GM20000 (cell line): ENCODE results near the gene ELP5.

ENCODE experiments used
- DNase-seq: peaks from one replicate; pipeline ENCODE4 v3.0.0; 2012; ENCODE audit warnings: low spot score
- TF ChIP-seq, protein P1 (sequence below): IDR thresholded peaks from 2 replicates; pipeline ENCODE4 v1.5.1; 2012; ENCODE audit warnings: mild to moderate bottlenecking, control low read depth; ENCODE audit errors: extremely low read depth, missing control alignments

Gene ELP5

DNA sequence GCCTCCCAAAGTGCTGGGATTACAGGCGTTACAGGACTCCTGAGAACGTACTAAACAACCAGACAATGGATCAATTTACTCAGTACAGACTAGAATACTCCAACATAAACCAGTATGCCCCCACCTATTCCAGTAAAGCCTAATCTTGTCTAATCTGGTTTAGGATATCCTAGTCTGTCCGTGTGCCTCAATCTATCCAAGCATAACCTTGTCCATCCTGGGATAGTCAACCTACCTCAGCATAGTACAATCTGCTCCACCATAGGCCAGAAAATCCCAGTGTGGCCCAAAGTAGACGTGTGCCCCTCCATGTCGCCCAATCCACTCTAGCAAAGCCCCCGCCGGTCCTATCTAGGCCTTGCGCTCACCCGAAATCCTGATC lies 18.3 kb upstream of the ELP5 start:
- TF ChIP-seq, protein P1, sequence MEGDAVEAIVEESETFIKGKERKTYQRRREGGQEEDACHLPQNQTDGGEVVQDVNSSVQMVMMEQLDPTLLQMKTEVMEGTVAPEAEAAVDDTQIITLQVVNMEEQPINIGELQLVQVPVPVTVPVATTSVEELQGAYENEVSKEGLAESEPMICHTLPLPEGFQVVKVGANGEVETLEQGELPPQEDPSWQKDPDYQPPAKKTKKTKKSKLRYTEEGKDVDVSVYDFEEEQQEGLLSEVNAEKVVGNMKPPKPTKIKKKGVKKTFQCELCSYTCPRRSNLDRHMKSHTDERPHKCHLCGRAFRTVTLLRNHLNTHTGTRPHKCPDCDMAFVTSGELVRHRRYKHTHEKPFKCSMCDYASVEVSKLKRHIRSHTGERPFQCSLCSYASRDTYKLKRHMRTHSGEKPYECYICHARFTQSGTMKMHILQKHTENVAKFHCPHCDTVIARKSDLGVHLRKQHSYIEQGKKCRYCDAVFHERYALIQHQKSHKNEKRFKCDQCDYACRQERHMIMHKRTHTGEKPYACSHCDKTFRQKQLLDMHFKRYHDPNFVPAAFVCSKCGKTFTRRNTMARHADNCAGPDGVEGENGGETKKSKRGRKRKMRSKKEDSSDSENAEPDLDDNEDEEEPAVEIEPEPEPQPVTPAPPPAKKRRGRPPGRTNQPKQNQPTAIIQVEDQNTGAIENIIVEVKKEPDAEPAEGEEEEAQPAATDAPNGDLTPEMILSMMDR, result no peak
- DNase-seq, result no peak

DNA sequence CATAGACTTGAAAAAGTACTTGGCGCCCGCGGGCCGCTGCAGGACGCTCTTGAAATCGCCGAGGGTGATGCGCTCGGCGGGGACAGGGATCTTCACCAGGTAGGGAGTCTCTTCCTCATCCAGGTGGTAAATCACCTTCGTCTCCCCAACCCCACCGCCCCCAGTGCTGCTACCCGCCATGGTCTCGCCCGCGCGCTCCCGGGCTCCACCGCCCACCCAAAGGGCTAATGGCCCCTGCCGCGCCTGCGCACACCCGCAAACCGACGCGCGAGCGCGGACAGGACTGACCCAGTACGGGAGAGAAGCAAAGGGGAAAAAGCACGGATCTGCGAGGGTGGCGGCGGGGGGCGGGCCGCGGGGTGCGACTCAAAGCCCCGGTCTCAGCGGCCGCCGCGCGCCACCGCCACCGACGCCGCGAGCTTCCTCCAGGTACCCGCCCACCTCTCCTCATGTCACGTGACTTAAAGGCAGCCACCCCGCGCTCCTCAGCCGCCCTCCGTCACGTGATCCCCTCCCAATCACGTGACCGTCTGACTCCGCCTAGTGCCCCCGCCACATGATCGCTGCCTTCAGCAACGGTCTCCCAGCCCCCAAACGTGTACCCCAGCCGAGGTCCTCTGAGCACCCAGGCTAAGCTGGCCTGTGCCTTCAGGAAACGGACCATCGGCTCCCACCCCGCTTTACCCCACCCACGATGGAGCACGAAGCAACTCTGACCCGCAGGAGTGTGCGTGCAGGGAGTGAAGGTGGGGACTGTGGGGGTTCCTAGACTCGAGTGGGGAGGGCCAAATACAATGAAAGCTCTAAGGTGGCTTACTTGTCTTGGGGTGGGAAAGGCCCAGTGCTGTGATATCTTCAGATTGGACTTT lies 17.7 kb upstream of the ELP5 start, which contains the start of gene DVL2:
TSS of gene DVL2 (minus strand) at position 435 of the 869 bp plus-strand sequence. CDS start at position 180, 255 bp downstream.
- DNase-seq, result peak; percentile 98
- TF ChIP-seq, protein P1, result no peak

DNA sequence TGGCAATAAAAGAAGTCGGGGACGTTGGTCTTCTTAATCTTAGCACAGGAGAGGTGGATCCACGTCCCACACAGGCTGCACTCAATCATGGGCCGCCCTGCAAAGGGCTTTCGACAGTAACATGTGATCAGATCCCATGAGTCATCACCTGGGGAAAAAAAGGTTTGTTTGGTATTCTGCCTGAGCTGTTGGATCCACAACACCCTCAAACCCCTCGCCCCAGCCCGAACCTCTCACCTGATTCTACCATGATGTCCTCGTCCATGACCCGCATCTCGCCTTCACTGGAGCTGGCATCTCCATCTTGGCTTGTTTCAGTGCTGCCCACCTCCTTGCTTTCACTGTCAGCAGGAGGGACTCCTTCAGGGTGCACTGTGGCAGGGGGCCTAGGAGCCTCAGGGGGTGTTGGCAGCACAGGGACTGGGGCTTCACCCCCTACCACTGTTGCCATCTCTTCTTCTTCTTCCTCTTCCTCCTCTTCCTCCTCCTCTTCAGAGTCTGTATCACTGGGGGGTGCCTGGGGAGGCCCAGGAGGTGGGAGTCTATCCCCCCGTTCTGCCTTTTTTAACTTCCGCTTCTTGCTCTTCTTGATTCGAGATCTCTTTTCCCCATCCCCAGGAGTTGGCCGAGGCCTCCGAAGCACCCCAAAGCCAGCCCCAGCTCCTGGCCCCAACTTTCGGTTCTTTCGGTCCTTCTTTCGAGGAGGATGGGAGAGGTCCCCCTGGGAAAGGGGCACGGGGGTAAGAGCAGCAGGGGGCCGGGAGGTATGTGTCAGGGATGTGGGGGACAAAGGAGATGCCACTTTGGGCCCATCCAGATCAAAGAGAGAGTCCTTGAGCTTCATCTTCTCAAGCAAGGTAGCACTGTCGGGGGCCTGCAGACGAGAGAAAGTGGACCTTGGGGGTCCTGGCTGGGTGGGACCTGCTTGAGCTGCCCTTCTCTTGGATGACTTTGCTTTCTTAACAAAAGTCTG lies 16.0 kb upstream of the ELP5 start:
- DNase-seq, result no peak
- TF ChIP-seq, protein P1, result no peak

DNA sequence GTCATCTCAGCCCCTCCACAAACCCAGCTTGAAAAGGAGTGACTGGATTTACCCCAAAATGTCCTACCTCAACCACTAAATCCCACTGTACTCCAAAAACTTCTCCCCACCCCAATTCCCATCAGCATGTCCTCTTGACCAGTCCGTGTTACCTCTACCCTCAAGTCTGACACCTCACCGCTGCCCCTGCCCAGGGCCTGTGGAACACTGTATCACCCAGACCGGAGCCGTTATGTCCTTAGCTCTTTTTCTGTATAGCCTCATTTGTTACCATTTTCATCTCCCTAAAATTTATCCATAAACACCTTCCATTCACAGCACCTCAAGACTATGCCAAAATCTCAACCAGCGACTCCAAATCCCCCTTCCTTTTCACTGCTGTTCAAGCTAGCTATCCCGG lies 15.2 kb upstream of the ELP5 start:
- DNase-seq, result no peak
- TF ChIP-seq, protein P1, result no peak

DNA sequence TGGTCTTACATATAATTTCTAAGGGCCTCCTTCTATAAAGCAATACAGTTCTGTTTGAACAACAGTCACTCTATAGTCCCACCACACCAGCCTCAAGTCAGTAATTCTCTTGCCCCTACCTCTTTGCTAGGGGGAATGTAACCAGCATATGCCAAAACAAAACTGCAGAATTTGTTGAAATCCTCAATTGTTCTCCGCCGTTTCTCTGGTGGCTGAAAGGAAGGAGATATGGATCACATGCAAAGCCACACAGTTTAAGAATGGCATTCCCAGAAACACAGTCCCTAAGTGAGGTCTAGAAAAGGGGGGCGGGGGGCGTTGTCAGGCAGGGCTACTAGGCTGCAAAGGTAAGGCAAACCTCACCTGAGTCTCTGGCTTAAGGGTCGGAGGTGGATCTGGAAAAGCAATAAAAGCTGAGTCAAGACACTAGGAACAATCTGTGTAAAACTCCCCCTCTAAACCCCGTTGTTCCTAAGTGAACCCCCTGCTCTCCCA lies 14.7 kb upstream of the ELP5 start:
- no peak for DNase-seq

DNA sequence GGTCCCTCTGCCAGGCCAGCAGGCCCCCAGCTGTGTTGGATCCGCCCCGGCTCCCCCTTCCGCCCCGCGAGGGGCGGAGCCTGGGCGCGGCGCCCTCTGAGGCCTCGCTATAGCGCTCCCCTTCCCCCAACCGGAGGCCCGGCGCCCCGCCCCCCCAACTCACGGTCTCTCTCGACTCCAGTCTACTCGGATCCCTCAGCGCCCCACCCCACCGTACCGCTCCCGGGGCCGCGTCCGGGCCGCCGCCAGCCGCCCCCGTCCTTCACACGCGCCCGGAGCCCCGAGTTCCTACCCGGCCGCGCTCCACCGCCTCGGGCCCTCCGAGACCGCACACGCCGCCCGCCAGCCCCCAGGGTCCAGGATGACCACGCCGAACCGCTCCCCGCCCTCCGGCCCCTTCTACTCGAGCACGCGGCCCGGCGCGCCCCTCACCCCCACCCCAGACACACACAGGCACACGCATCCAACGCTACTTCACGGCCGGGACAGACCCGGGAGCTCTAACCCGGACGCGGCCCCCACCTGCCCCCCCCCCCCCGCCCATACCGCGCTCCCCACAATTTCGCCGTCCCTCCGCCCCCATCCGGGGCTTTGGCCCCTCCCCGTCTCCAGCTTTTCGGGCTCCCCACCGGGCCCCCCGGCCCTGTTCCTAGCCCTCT lies 14.1 kb upstream of the ELP5 start:
- TF ChIP-seq, protein P1, result no peak
- DNase-seq, result peak; percentile 89

More for the DNA sequence above, 14.7 kb upstream of the ELP5 start:
- TF ChIP-seq, protein P1, result no peak
